Trophoblast cell (in vitro differentiated cells and primary cell): Measurements from ENCODE around the gene DLEC1.

Source experiments
- DNase-seq, 2 donors: peaks; one replicate each; pipeline ENCODE4 v3.0.0-alpha.2; 2016
- H2AFZ ChIP-seq: 2 replicates; pipeline ENCODE4 v1.6.1; 2013; ENCODE audit warnings: low read length, moderate library complexity, mild to moderate bottlenecking; ENCODE audit not compliant: insufficient read depth, poor library complexity
- H2AK5ac ChIP-seq: 2 replicates; pipeline ENCODE4 v1.6.1; 2013; ENCODE audit warnings: mild to moderate bottlenecking, low read length
- H2BK120ac ChIP-seq: 2 replicates; pipeline ENCODE4 v1.6.1; 2013; ENCODE audit warnings: low read length, mild to moderate bottlenecking, moderate library complexity; ENCODE audit not compliant: insufficient read depth, poor library complexity
- H2BK12ac ChIP-seq: 2 replicates; pipeline ENCODE4 v1.6.1; 2013; ENCODE audit warnings: mild to moderate bottlenecking, low read length, moderate library complexity
- H2BK5ac ChIP-seq: 2 replicates; pipeline ENCODE4 v1.6.1; 2013; ENCODE audit warnings: low read length, low read depth, moderate library complexity, mild to moderate bottlenecking; ENCODE audit not compliant: poor library complexity
- H3K14ac ChIP-seq: 2 replicates; pipeline ENCODE4 v1.6.1; 2013; ENCODE audit warnings: mild to moderate bottlenecking, low read length
- H3K18ac ChIP-seq: 2 replicates; pipeline ENCODE4 v1.6.1; 2013; ENCODE audit warnings: mild to moderate bottlenecking, low read length
- H3K23ac ChIP-seq: 2 replicates; pipeline ENCODE4 v1.6.1; 2013; ENCODE audit warnings: low read length
- H3K27ac ChIP-seq: 2 replicates; pipeline ENCODE4 v1.5.1; 2013; ENCODE audit warnings: low read depth, mild to moderate bottlenecking, inconsistent platforms, low read length, moderate library complexity
- H3K27me3 ChIP-seq: 2 replicates; pipeline ENCODE4 v1.6.1; 2013; ENCODE audit warnings: inconsistent platforms, mild to moderate bottlenecking, low read length, moderate library complexity; ENCODE audit not compliant: insufficient read depth
- H3K36me3 ChIP-seq, 2 experiments: 1 replicate in 1 of 2; 2 replicates in 1 of 2; pipeline ENCODE4 v1.6.1; 2013; ENCODE audit warnings: low read length in 2 of 2, mild to moderate bottlenecking in 2 of 2, moderate library complexity in 1 of 2; ENCODE audit not compliant: insufficient read depth in 2 of 2, control insufficient read depth in 1 of 2
- H3K4ac ChIP-seq: 2 replicates; pipeline ENCODE4 v1.6.1; 2013; ENCODE audit warnings: low read depth, mild to moderate bottlenecking, low read length, moderate library complexity
- H3K4me1 ChIP-seq, 2 experiments: 1 replicate in 1 of 2; 2 replicates in 1 of 2; pipeline ENCODE4 v1.6.1; 2013; ENCODE audit warnings: low read length in 2 of 2, mild to moderate bottlenecking in 2 of 2, moderate library complexity in 1 of 2; ENCODE audit not compliant: insufficient read depth in 2 of 2, control insufficient read depth in 1 of 2
- H3K4me2 ChIP-seq: 2 replicates; pipeline ENCODE4 v1.6.1; 2013; ENCODE audit warnings: inconsistent platforms, mild to moderate bottlenecking, low read length, moderate library complexity
- H3K4me3 ChIP-seq: 2 replicates; pipeline ENCODE4 v1.5.1; 2013; ENCODE audit warnings: mild to moderate bottlenecking, low read depth, low read length, inconsistent platforms
- H3K79me1 ChIP-seq: one replicate; pipeline ENCODE4 v1.6.1; 2013; ENCODE audit warnings: low read length
- H3K79me2 ChIP-seq: 2 replicates; pipeline ENCODE4 v1.6.1; 2013; ENCODE audit warnings: low read length, mild to moderate bottlenecking; ENCODE audit not compliant: control insufficient read depth, insufficient read depth, poor library complexity
- H3K9ac ChIP-seq: 2 replicates; pipeline ENCODE4 v1.6.1; 2013; ENCODE audit warnings: mild to moderate bottlenecking, low read length
- H3K9me3 ChIP-seq: 2 replicates; pipeline ENCODE4 v1.6.1; 2013; ENCODE audit warnings: low read depth, mild to moderate bottlenecking, control low read depth, inconsistent platforms, low read length; ENCODE audit not compliant: insufficient read depth
- H4K12ac ChIP-seq: 2 replicates; pipeline ENCODE4 v1.6.1; 2013; ENCODE audit warnings: low read depth, mild to moderate bottlenecking, low read length, moderate library complexity
- H4K8ac ChIP-seq: 2 replicates; pipeline ENCODE4 v1.6.1; 2013; ENCODE audit warnings: low read depth, mild to moderate bottlenecking, low read length, moderate library complexity
- H4K91ac ChIP-seq: one replicate; pipeline ENCODE4 v1.6.1; 2013; ENCODE audit warnings: low read depth, mild to moderate bottlenecking, low read length, moderate library complexity
- WGBS: extraction: QIAGEN DNeasy Blood & Tissue Kit; methylation state at CpG from one replicate; pipeline ENCODE4 v1.1.7; 2013; ENCODE audit warnings: missing lambda C conversion rate; ENCODE audit not compliant: insufficient read length, insufficient coverage; ENCODE audit errors: extremely low coverage; 5-methylcytosine and 5-hydroxymethylcytosine counted together

Gene DLEC1

GRCh38 chr3:38140326-38141172 lies 101.5 kb downstream of the DLEC1 start:
- Histone ChIP-seq H2AFZ (no peak overlapping the region), H3K79me1 (peaks cover 20% of the 10 kb centered on the region), H4K12ac (no peak overlapping the region), H2BK120ac (no peak overlapping the region), H3K4me3 (no peak overlapping the region), H2BK5ac (no peak overlapping the region), H3K4ac (no peak overlapping the region), H3K18ac (no peak overlapping the region), H3K4me2 (no peak overlapping the region), H3K14ac (no peak overlapping the region), H3K9me3 (no peaks in the 10 kb centered on the region), H4K91ac (no peak overlapping the region), H2AK5ac (no peak overlapping the region), H3K27ac (no peak overlapping the region), H3K79me2 (peaks cover 14% of the 10 kb centered on the region), H3K9ac (no peak overlapping the region), H4K8ac (no peak overlapping the region), H3K27me3 (no peaks in the 10 kb centered on the region), H3K23ac (no peak overlapping the region), H3K4me1 (peaks cover 21 to 29% of the 10 kb centered on the region in 2 experiments), H2BK12ac (no peak overlapping the region), H3K36me3 (peaks cover 14 to 18% of the 10 kb centered on the region in 2 experiments)
- DNase-seq: no peak
- WGBS: no CpG with 5 or more reads among the region's 13 CpGs

- Histone ChIP-seq H3K18ac (no peak overlapping the region), H2BK5ac (no peak overlapping the region), H3K27me3 (no peaks in the 10 kb centered on the region), H4K12ac (no peak overlapping the region), H3K4me2 (no peak overlapping the region), H2BK12ac (no peak overlapping the region), H3K36me3 (peaks cover 14 to 18% of the 10 kb centered on the region in 2 experiments), H3K9me3 (peaks cover 2% of the 10 kb centered on the region), H3K23ac (no peak overlapping the region), H3K79me1 (peaks cover 20% of the 10 kb centered on the region), H4K91ac (no peak overlapping the region), H3K4me3 (no peak overlapping the region), H3K4me1 (peaks cover 21 to 26% of the 10 kb centered on the region in 2 experiments), H2BK120ac (no peak overlapping the region), H3K9ac (no peak overlapping the region), H2AFZ (no peak overlapping the region), H3K27ac (no peak overlapping the region), H3K4ac (no peak overlapping the region), H3K79me2 (peaks cover 11% of the 10 kb centered on the region), H3K14ac (no peak overlapping the region), H4K8ac (no peak overlapping the region), H2AK5ac (no peak overlapping the region)
- no CpG with 5 or more reads among the region's 7 CpGs for WGBS
- no peak for DNase-seq
These were observed 102.4 kb downstream of the DLEC1 start for GRCh38 chr3:38141173-38141951.

- no peak overlapping the region for H3K23ac ChIP-seq
- H3K4me1 ChIP-seq: peaks cover 21 to 26% of the 10 kb centered on the region in 2 experiments
- no peak overlapping the region for H3K27ac ChIP-seq
- H3K27me3 ChIP-seq: no peaks in the 10 kb centered on the region
- H4K91ac ChIP-seq: no peak overlapping the region
- peaks cover 2% of the 10 kb centered on the region for H3K9me3 ChIP-seq
- H2BK120ac ChIP-seq: no peak overlapping the region
- peaks cover 16% of the 10 kb centered on the region for H3K79me1 ChIP-seq
- H2BK12ac ChIP-seq: no peak overlapping the region
- H3K4ac ChIP-seq: no peak overlapping the region
- no peak for DNase-seq
- H3K18ac ChIP-seq: no peak overlapping the region
- no peak overlapping the region for H3K9ac ChIP-seq
- H3K4me2 ChIP-seq: no peak overlapping the region
- H4K8ac ChIP-seq: no peak overlapping the region
- H2AFZ ChIP-seq: no peak overlapping the region
- H3K4me3 ChIP-seq: no peak overlapping the region
- no CpG with 5 or more reads among the region's 2 CpGs for WGBS
- H3K79me2 ChIP-seq: peaks cover 9% of the 10 kb centered on the region
- no peak overlapping the region for H4K12ac ChIP-seq
- H3K36me3 ChIP-seq: peaks cover 14 to 18% of the 10 kb centered on the region in 2 experiments
- H2BK5ac ChIP-seq: no peak overlapping the region
- no peak overlapping the region for H3K14ac ChIP-seq
- no peak overlapping the region for H2AK5ac ChIP-seq
These were observed 102.9 kb downstream of the DLEC1 start for GRCh38 chr3:38141952-38142273.

- H2BK12ac ChIP-seq: no peak overlapping the region
- no peak overlapping the region for H4K8ac ChIP-seq
- no peak overlapping the region for H2BK120ac ChIP-seq
- no peak overlapping the region for H3K4me2 ChIP-seq
- no peak for DNase-seq
- H3K14ac ChIP-seq: no peak overlapping the region
- no peak overlapping the region for H2AK5ac ChIP-seq
- H2AFZ ChIP-seq: no peak overlapping the region
- H4K91ac ChIP-seq: no peak overlapping the region
- H3K79me1 ChIP-seq: peaks cover 10% of the 10 kb centered on the region
- no peak overlapping the region for H3K4ac ChIP-seq
- H3K23ac ChIP-seq: no peak overlapping the region
- no peak overlapping the region for H3K27ac ChIP-seq
- peaks cover 16 to 21% of the 10 kb centered on the region in 2 experiments for H3K4me1 ChIP-seq
- peaks cover 9% of the 10 kb centered on the region for H3K79me2 ChIP-seq
- peaks cover 2% of the 10 kb centered on the region for H3K9me3 ChIP-seq
- H3K4me3 ChIP-seq: no peak overlapping the region
- H2BK5ac ChIP-seq: no peak overlapping the region
- peaks cover 14 to 18% of the 10 kb centered on the region in 2 experiments for H3K36me3 ChIP-seq
- no peaks in the 10 kb centered on the region for H3K27me3 ChIP-seq
- no peak overlapping the region for H3K9ac ChIP-seq
- no peak overlapping the region for H3K18ac ChIP-seq
- no peak overlapping the region for H4K12ac ChIP-seq
- no CpG with 5 or more reads among the region's 1 CpG for WGBS
These were observed 104.0 kb downstream of the DLEC1 start for GRCh38 chr3:38142959-38143358.
